HCT116 (cell line): Measurements from ENCODE around the gene MERTK. TPM values are rescaled to one million over a fixed set of nuclear protein-coding genes. Genes with fewer than 3 reads are reported as not detected.
A peak's percentile ranks its signal among the peaks of the same experiment; 100 is the strongest.

ENCODE experiments used
- ATAC-seq: fragments of 200-7000 bp; cut with Tn5 transposase; 2 replicates; pipeline ENCODE4 v1.9.1; 2020; ENCODE audit warnings: mild to moderate bottlenecking, moderate library complexity
- BruUV-seq: library from RNA; stranded (reverse); fragments of 400-500 nt; replicated peaks from 2 replicates; lab custom pipeline; 2021; lab: Mats Ljungman, UMichigan
- CTCF ChIA-PET: fragments of 300-600 bp; sonication (Branson Sonifier 250); formaldehyde crosslinking; loops from one replicate; lab custom pipeline; 2021; ENCODE audit warnings: antibody characterized with exemption; lab: Charles Lee
- POLR2A ChIA-PET: fragments of 300-600, 350-600 bp; sonication (Branson Sonifier 250); formaldehyde crosslinking; loops from one replicate; lab custom pipeline; 2021; ENCODE audit warnings: antibody characterized with exemption; lab: Charles Lee
- RAD21 ChIA-PET, 2 experiments: fragments of 300-600 bp; sonication (Branson Sonifier 250); formaldehyde crosslinking; loops; one replicate each; lab custom pipeline; 2023; ENCODE audit warnings: low total read pairs in 2 of 2; ENCODE audit not compliant: uncharacterized antibody in 2 of 2, unreplicated experiment in 2 of 2, low non-redundant PET in 1 of 2; lab: Charles Lee
- DNase-seq: peaks from one replicate; pipeline ENCODE4 v3.0.0-alpha.2; 2010; ENCODE audit warnings: low read depth, low spot score
- H2AFZ ChIP-seq: fragments of 200-600 bp; shearing (Covaris generic), sonication (generic); 2 replicates; pipeline ENCODE4 v1.6.1; 2017; ENCODE audit warnings: low read depth, mixed run types, mixed read lengths, antibody characterized with exemption, low read length; ENCODE audit not compliant: poor library complexity, severe bottlenecking
- H3K27ac ChIP-seq: 2 replicates; pipeline ENCODE4 v1.5.1; 2012; ENCODE audit warnings: low read depth, low read length
- H3K27me3 ChIP-seq: fragments of 200-600 bp; sonication (generic); 2 replicates; pipeline ENCODE4 v1.6.1; 2016; ENCODE audit warnings: mixed run types, low read length, mixed read lengths; ENCODE audit not compliant: insufficient read depth
- H3K36me3 ChIP-seq, 2 experiments: fragments of 200-500 bp in 1 of 2; fragments of 200-600 bp in 1 of 2; sonication (Bioruptor generic) in 1 of 2; sonication (generic) in 1 of 2; 2 replicates each; pipeline versions ENCODE4 v1.5.1 to v1.6.1; 2014 to 2016; ENCODE audit warnings: low read length in 2 of 2, inconsistent platforms in 1 of 2, mixed read lengths in 1 of 2, mixed run types in 1 of 2; ENCODE audit not compliant: insufficient read depth in 2 of 2, control insufficient read depth in 1 of 2
- H3K4me1 ChIP-seq, 2 experiments: fragments of 200-600 bp in 1 of 2; sonication (generic) in 1 of 2; 2 replicates each; pipeline versions ENCODE4 v1.5.1 to v1.6.1; 2012 to 2017; ENCODE audit warnings: low read length in 2 of 2, inconsistent platforms in 1 of 2, mild to moderate bottlenecking in 1 of 2, mixed read lengths in 1 of 2, mixed run types in 1 of 2, moderate library complexity in 1 of 2; ENCODE audit not compliant: insufficient read depth in 2 of 2, control insufficient read depth in 1 of 2
- H3K4me2 ChIP-seq: fragments of 200-600 bp; sonication (generic); 2 replicates; pipeline ENCODE4 v1.6.1; 2017; ENCODE audit warnings: mixed run types, low read length, mixed read lengths
- H3K4me3 ChIP-seq, 2 experiments: fragments of 200-600 bp in 1 of 2; sonication (generic) in 1 of 2; replicated peaks in 1 of 2; 2 replicates each; pipeline ENCODE4 v1.5.1; 2011 to 2016; ENCODE audit warnings: low read length in 2 of 2, control low read depth in 1 of 2, low read depth in 1 of 2, mild to moderate bottlenecking in 1 of 2, mixed read lengths in 1 of 2, mixed run types in 1 of 2
- H3K79me2 ChIP-seq: fragments of 200-600 bp; sonication (generic); 2 replicates; pipeline ENCODE4 v1.6.1; 2017; ENCODE audit warnings: mild to moderate bottlenecking, mixed run types, low read length, moderate library complexity, mixed read lengths; ENCODE audit not compliant: insufficient read depth
- H3K9ac ChIP-seq: fragments of 200-600 bp; sonication (generic); 2 replicates; pipeline ENCODE4 v1.6.1; 2016; ENCODE audit warnings: low read length, mixed read lengths
- H3K9me2 ChIP-seq: fragments of 200-600 bp; sonication (generic), shearing (Covaris generic); 2 replicates; pipeline ENCODE4 v1.6.1; 2017; ENCODE audit warnings: mixed run types, mild to moderate bottlenecking, moderate library complexity; ENCODE audit not compliant: insufficient read depth
- H3K9me3 ChIP-seq, 2 experiments: fragments of 200-500 bp in 1 of 2; fragments of 200-600 bp in 1 of 2; sonication (Bioruptor generic) in 1 of 2; sonication (generic) in 1 of 2; 2 replicates each; pipeline ENCODE4 v1.6.1; 2014 to 2017; ENCODE audit warnings: low read length in 2 of 2, mixed read lengths in 2 of 2, inconsistent platforms in 1 of 2, low read depth in 1 of 2, mild to moderate bottlenecking in 1 of 2, mixed run types in 1 of 2, moderate library complexity in 1 of 2; ENCODE audit not compliant: control insufficient read depth in 1 of 2, insufficient read depth in 1 of 2
- H4K20me1 ChIP-seq: fragments of 200-600 bp; sonication (generic), shearing (Covaris generic); 2 replicates; pipeline ENCODE4 v1.6.1; 2017; ENCODE audit warnings: mixed run types, mild to moderate bottlenecking, moderate library complexity; ENCODE audit not compliant: insufficient read depth
- CBX3 ChIP-seq: IDR thresholded peaks from 2 replicates; pipeline ENCODE4 v1.6.1; 2012; ENCODE audit warnings: low read depth
- CEBPB ChIP-seq: IDR thresholded peaks from 2 replicates; pipeline ENCODE4 v1.6.1; 2012; ENCODE audit warnings: low read depth
- ELF1 ChIP-seq: IDR thresholded peaks from 2 replicates; pipeline ENCODE4 v1.6.1; 2012; ENCODE audit warnings: low read depth, borderline replicate concordance
- EZH2 ChIP-seq: fragments of 200-600 bp; sonication (generic); IDR thresholded peaks from 2 replicates; pipeline ENCODE4 v1.6.1; 2017; ENCODE audit warnings: antibody characterized with exemption, mixed run types
- FOSL1 ChIP-seq: IDR thresholded peaks from 2 replicates; pipeline ENCODE4 v1.6.1; 2012; ENCODE audit warnings: low read depth
- POLR2A ChIP-seq: IDR thresholded peaks from 2 replicates; pipeline ENCODE4 v1.7.0; 2011; ENCODE audit warnings: borderline replicate concordance; ENCODE audit not compliant: insufficient read depth, insufficient read length; ENCODE audit errors: extremely low read depth
- POLR2AphosphoS5 ChIP-seq: IDR thresholded peaks from 2 replicates; pipeline ENCODE4 v1.6.1; 2011; ENCODE audit warnings: mild to moderate bottlenecking, low read depth, low read length, moderate library complexity
- RAD21 ChIP-seq: IDR thresholded peaks from 2 replicates; pipeline ENCODE4 v1.6.1; 2012; ENCODE audit warnings: low read depth, mild to moderate bottlenecking
- SIN3A ChIP-seq: IDR thresholded peaks from 2 replicates; pipeline ENCODE4 v1.6.1; 2012; ENCODE audit warnings: low read depth
- SP1 ChIP-seq: IDR thresholded peaks from 2 replicates; pipeline ENCODE4 v1.6.1; 2012; ENCODE audit warnings: low read depth
- SRF ChIP-seq: IDR thresholded peaks from 2 replicates; pipeline ENCODE4 v1.6.1; 2012; ENCODE audit warnings: low read depth
- TCF7L2 ChIP-seq: IDR thresholded peaks from 2 replicates; pipeline ENCODE4 v1.7.0; 2011; ENCODE audit warnings: borderline replicate concordance, inconsistent platforms; ENCODE audit not compliant: insufficient read depth, insufficient read length; ENCODE audit errors: extremely low read depth
- YY1 ChIP-seq: IDR thresholded peaks from 2 replicates; pipeline ENCODE4 v1.6.1; 2011; ENCODE audit warnings: low read length, low read depth, moderate library complexity, mild to moderate bottlenecking; ENCODE audit not compliant: insufficient replicate concordance; ENCODE audit errors: extremely low read depth
- ZFX ChIP-seq: fragments of 450-650 bp; IDR thresholded peaks from 2 replicates; pipeline ENCODE4 v1.6.1; 2017
- ZNF274 ChIP-seq: fragments of 200-500 bp; sonication (Bioruptor generic); IDR thresholded peaks from 2 replicates; pipeline ENCODE4 v1.6.1; 2014; ENCODE audit warnings: mild to moderate bottlenecking, low read depth, low read length, inconsistent platforms
- intact Hi-C: fragments of 100-400 bp; cut with micrococcal nuclease; formaldehyde crosslinking; loops from 2 replicates; pipeline ENCODE4 v1.10.0; 2022
- total RNA-seq: library from RNA; stranded (reverse); gene quantifications from one replicate; pipeline ENCODE4 v1.2.1, GENCODE V29; 2021; ENCODE audit not compliant: unreplicated experiment
- TF ChIP-seq, protein P1 (sequence below), 3 experiments: fragments of 200-600 bp in 1 of 3; sonication (generic) in 1 of 3; IDR thresholded peaks in 2 of 3; conservative IDR thresholded peaks in 1 of 3; 2 replicates each; pipeline ENCODE4 v1.5.1; 2012 to 2017; ENCODE audit warnings: low read depth in 2 of 3, low read length in 2 of 3, antibody characterized with exemption in 1 of 3, borderline replicate concordance in 1 of 3, control low read depth in 1 of 3, mild to moderate bottlenecking in 1 of 3, mixed read lengths in 1 of 3, mixed run types in 1 of 3, moderate library complexity in 1 of 3; ENCODE audit not compliant: insufficient read depth in 1 of 3

The MERTK gene
- total RNA-seq, 1 experiment from 2014 or later: 5.7 TPM

DNA sequence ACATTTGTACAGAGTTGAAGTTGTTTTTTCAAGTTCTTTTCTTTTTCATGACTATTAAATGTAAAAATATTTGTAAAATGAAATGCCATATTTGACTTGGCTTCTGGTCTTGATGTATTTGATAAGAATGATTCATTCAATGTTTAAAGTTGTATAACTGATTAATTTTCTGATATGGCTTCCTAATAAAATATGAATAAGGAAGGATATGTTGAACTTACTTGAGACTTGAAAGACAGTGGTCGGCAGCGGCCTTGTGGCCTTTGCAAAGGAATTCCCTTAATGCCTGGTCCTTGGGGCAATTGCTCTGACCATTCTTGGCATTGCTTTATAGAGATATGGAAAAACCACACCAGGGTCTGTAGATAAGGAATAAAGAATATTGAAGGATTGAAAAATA, 130.8 kb downstream of the MERTK start:
- intact Hi-C loops: no loop called here
- Histone ChIP-seq H3K79me2 (no peaks in the 10 kb centered on the region), H2AFZ (no peak overlapping the region), H3K4me3 (no peak overlapping the region), H3K36me3 (no peaks in the 10 kb centered on the region), H3K4me1 (peaks cover 28 to 29% of the 10 kb centered on the region in 2 experiments), H3K27ac (no peak overlapping the region), H3K9ac (no peak overlapping the region), H3K4me2 (no peak overlapping the region)
- RAD21 ChIA-PET: no interaction called here
- POLR2A ChIA-PET: no interaction called here
- CTCF ChIA-PET: no interaction called here
- TF ChIP-seq SP1 (no peak), POLR2AphosphoS5 (no peak), EZH2 (no peak)
- TF ChIP-seq, all 23 proteins: peak for 0
- Histone ChIP-seq H3K27me3 (no peaks in the 10 kb centered on the region), H3K9me3 (no peaks in the 10 kb centered on the region), H4K20me1 (no peaks in the 10 kb centered on the region), H3K9me2 (no peaks in the 10 kb centered on the region)
- DNase-seq (no peak), ATAC-seq (no peak)
- BruUV-seq: no TSS peak

DNA sequence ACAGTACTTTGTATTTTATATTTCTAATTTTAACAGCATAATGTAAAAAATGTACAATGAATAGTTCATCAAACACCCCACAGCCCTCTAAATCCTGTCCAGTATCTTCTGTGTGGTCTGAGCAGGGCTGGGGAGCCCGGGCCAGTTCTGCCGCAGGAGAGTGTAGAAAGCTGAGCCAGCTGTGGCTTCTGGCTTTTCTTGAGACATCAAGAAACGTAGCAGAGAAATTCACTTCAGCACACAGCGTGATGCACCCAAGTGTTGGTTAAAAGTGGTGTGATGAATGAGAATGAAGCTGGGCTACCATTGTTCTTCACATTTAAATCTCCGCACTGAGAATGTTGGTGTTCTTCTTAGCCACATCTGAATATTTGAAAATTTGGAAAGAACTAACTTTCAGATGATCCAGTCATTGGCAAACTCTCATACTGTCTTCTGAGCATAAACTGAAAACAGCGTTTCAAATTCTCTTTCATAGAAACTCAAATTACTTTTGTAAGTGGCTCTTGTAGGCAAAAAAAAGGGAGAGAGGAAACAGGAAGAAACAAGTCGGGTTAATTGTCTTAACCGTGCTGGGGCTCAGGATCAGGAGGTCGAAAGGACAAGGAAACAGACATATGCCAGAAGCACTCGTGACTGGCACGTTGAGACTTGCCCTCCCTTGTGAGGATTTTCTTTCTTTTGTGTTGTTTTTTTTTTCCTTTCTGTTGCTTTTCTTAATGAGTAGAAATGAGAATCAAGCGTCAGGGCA, 133.2 kb downstream of the MERTK start:
- Histone ChIP-seq H3K36me3 (no peaks in the 10 kb centered on the region), H3K4me2 (peak overlapping the region; percentile 57; the same call in 1 of the 2 replicates), H3K4me3 (no peak overlapping the region), H3K9me2 (no peaks in the 10 kb centered on the region), H2AFZ (no peak overlapping the region), H4K20me1 (no peaks in the 10 kb centered on the region), H3K4me1 (peaks cover 29 to 30% of the 10 kb centered on the region in 2 experiments), H3K9me3 (no peaks in the 10 kb centered on the region; a peak in 1 of 4 replicates), H3K9ac (no peak overlapping the region), H3K79me2 (no peaks in the 10 kb centered on the region)
- ATAC-seq: no peak
- intact Hi-C loops: loop anchor here (5.0 kb wide), 1 partner anchor 54 kb away; no protein-coding TSS in a partner anchor
- no TSS peak for BruUV-seq
- RAD21 ChIA-PET: no interaction called here
- POLR2A ChIA-PET: interaction anchor here (1.0 kb wide), 1 partner anchor 52 kb away, joined by 4 read pairs; no protein-coding TSS in a partner anchor
- CTCF ChIA-PET: no interaction called here
- TF ChIP-seq CEBPB: no peak
- TF ChIP-seq ZNF274: no peak
- TF ChIP-seq CBX3: no peak
- no peak for TF ChIP-seq POLR2A
- no peak for TF ChIP-seq ZFX
- TF ChIP-seq SRF: no peak
- no peak for TF ChIP-seq YY1
- no peak for TF ChIP-seq TCF7L2
- no peak for TF ChIP-seq POLR2AphosphoS5
- TF ChIP-seq EZH2: no peak
- TF ChIP-seq RAD21: no peak
- no peak for TF ChIP-seq SIN3A
- TF ChIP-seq, protein P1, sequence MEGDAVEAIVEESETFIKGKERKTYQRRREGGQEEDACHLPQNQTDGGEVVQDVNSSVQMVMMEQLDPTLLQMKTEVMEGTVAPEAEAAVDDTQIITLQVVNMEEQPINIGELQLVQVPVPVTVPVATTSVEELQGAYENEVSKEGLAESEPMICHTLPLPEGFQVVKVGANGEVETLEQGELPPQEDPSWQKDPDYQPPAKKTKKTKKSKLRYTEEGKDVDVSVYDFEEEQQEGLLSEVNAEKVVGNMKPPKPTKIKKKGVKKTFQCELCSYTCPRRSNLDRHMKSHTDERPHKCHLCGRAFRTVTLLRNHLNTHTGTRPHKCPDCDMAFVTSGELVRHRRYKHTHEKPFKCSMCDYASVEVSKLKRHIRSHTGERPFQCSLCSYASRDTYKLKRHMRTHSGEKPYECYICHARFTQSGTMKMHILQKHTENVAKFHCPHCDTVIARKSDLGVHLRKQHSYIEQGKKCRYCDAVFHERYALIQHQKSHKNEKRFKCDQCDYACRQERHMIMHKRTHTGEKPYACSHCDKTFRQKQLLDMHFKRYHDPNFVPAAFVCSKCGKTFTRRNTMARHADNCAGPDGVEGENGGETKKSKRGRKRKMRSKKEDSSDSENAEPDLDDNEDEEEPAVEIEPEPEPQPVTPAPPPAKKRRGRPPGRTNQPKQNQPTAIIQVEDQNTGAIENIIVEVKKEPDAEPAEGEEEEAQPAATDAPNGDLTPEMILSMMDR (IDR thresholded peaks at IDR 0.05 in 2 of 3, conservative IDR thresholded peaks at IDR 0.05 in 1 of 3; ENCODE audit: borderline replicate concordance in 1 of 3, insufficient read depth in 1 of 3, low read depth in 2 of 3, low read length in 2 of 3): no peak
- no peak for TF ChIP-seq FOSL1
- no peak for TF ChIP-seq ELF1
- TF ChIP-seq, all 23 proteins: peak for 0
- no peak overlapping the region for H3K27ac ChIP-seq
- no peaks in the 10 kb centered on the region for H3K27me3 ChIP-seq
- no peak for DNase-seq
